HG03196 (cell line): ENCODE measurements around the gene LHX2.

Experiments
- ATAC-seq: cut with Tn5 transposase; IDR thresholded peaks from one replicate; pipeline ENCODE4 v1.9.1; 2021; ENCODE audit not compliant: unreplicated experiment

LHX2 gene

DNA sequence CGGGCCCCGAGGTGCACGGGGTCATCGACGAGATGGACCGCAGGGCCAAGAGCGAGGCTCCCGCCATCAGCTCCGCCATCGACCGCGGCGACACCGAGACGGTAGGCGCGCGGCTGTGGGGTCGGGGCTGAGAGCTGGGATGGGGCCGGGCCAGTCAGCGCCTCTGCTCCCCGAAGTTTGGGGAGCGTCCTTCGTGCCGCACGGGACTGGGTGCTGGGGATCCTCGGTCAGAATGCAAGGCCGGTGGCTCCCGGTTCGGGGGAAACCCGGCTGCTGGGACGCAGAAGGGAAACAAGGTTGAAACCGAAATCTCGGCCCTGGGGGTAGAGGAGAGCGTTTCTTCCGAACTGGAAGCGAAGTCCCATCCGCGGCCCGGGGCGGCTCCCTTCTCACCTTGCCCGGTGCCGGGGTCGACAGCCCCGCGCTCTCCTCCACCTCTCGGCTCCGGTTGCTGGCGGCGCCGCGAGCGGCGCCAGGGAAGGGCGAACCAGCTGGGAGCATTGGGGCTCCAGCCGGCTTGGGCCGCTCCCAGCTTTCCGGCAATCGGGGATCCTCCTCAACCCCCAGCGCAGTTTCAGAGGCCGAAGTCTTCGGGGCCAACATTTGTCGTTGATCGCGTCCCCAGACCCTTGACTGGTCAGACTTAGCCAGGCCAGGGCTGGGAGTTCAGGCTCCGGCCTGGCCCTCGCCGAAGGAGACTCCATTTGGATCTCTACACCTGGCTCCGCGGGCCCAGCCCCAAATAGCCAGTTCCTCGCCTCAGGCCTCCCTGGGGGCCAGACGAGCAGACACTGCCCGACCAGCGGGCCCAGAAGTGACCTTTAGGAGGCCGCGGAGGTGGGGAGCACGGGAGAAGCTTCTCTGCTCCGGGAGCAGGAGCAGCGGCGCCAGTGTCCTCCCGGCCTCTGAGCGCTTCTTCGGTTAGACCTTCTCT is 1.1 kb downstream of the LHX2 start:
- ATAC-seq = no peak

DNA sequence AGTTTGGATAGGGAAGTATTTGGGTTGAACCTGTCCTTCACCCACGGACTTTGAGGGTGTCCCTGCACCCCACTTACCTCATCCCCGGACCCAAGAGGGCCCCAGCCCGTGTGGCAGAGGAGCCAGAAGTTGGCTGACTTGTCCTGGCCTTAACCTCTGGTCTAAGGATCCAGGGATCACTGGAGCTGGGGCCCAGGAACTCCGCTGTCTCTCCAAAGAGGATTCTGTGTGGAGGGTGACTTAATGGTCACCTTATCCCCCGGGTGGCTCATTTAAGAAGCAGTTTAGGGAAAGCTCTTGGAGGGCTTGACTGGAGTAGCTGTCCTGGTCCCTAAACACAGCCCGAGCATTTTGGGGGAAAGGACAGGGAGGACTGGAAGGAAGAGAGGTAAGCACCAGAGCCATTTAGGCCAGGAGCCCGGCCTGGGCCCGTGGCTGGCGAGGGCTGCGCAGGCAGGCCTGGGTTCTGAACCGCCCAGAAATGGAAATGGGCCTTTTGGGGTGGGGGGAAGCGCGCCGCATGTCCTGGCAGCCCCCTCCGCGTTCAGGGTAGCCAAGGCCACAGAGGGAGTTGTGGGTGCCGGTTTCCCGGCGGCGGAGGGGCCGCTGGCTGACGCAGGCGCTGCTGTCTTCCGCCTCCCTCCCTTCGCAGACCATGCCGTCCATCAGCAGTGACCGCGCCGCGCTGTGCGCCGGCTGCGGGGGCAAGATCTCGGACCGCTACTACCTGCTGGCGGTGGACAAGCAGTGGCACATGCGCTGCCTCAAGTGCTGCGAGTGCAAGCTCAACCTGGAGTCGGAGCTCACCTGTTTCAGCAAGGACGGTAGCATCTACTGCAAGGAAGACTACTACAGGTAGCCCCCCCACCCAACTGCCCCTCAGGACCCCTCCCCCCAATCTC is 2.0 kb downstream of the LHX2 start:
- no peak for ATAC-seq

DNA sequence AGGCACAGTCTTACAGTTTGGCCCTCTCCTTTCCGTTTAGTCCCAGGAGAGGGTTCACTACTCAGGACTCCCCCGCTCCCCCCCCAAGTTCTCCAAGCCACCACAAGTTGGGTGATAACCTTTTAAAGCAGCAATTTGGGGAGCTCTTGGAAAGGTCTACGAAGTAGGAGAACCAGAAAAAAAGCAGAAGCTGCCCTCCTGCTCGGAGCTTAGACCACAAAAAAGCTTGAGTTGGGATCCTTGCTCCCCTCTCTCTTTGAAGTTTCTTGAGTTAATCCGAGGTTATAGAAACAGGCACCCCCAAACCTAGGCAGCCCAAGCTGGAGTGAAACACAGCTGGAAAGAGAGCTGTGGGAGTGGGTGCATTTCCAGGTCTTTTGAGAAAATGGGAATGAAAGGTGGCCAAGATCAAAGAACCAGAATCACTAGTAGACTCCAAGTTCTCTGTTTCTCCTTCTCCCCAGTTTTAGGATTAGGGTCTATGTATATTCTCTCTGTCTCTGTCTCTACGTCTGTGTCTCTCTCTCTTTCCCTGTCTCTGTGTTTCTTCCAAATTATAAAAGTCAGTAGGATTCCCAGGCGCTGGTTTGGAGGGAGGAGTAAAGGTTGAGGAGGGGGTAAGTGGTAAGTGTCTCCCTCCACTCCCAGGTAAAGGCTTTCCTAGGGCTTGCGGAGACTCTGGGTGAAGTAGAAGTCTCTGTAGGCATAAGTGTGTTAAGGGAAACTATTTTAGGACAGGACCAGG is 2.8 kb downstream of the LHX2 start:
- no peak for ATAC-seq

DNA sequence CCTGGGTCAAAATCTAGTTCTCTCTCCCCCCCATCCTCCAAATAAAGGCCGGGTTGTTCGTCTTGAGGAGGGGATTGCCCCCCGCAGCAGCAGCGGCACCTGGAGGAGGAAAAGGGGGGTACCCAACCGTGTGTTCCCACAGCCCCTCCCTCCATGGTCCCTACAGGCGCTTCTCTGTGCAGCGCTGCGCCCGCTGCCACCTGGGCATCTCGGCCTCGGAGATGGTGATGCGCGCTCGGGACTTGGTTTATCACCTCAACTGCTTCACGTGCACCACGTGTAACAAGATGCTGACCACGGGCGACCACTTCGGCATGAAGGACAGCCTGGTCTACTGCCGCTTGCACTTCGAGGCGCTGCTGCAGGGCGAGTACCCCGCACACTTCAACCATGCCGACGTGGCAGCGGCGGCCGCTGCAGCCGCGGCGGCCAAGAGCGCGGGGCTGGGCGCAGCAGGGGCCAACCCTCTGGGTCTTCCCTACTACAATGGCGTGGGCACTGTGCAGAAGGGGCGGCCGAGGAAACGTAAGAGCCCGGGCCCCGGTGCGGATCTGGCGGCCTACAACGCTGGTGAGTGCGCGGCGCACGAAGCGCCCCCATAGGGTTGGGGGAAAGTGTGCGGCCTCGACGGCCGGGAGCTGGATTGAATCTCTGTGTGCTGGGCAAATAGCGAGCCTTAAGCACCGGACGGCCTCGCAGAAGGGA is 3.5 kb downstream of the LHX2 start:
- ATAC-seq = no peak

DNA sequence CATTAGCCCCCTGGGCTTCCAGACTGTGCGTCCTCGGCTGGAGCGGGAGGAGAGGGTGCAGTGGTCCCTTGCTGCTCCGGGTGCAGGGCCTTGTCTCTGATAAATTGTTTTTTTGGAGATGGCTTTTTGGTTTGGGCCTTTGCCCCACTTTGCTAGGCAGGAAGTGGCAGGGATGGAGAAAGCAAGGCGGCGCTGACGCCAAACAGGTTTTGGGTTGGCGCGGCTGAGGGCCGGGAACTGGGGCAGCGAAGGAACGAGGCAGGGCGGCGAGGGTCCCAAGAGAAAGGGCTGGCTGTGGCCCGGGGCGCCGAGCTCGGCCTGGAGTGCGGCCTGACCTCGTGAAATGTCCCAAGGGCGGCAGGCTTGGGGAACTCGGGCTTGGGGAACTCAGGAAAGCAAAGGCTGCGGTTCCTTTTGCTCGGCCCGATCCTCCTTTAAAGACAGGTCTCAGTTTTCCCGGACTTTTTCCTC is 4.1 kb downstream of the LHX2 start:
- no peak for ATAC-seq

DNA sequence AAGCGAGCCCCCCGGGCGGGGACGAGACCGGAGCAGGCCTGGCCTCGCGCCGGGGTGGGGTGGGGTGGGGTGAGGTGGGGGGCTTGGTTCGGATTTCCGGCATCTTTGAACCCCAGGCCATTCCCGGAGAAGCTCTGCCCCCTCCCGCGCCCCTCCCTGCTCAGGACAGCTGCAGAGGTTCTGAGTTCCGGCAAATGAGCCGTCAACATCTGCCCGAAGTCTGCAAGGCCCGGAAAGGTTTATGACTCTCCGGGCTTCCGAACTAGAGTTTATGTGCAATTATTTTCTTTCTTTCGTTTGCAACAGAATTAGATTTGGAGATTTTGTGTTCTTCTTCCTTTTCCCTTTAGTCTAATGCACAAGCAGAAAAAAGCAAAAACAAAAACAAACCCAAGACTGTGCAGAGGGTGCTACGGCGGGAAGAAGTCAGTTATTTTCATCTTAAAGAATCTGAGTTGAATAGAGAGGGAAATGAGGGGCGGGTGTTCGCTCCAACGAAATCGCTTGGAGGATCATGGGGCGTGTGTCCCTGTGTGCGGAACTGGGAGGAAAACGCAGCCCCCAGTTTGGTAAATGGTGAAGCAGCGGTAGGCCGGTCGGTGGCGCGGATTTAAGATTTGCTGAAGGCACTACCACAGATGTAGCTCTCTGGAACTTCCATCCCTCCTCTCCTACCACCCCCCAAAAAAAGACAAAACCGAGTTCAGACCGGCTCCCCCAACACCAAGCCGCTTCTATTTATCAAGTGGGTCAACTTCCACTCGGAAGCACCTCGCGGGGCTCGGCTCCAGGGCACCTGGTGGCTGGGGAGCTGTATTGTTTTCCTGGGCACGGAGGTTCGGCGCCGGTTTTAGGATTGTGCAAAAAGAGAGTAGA is 4.8 kb downstream of the LHX2 start:
- no peak for ATAC-seq

DNA sequence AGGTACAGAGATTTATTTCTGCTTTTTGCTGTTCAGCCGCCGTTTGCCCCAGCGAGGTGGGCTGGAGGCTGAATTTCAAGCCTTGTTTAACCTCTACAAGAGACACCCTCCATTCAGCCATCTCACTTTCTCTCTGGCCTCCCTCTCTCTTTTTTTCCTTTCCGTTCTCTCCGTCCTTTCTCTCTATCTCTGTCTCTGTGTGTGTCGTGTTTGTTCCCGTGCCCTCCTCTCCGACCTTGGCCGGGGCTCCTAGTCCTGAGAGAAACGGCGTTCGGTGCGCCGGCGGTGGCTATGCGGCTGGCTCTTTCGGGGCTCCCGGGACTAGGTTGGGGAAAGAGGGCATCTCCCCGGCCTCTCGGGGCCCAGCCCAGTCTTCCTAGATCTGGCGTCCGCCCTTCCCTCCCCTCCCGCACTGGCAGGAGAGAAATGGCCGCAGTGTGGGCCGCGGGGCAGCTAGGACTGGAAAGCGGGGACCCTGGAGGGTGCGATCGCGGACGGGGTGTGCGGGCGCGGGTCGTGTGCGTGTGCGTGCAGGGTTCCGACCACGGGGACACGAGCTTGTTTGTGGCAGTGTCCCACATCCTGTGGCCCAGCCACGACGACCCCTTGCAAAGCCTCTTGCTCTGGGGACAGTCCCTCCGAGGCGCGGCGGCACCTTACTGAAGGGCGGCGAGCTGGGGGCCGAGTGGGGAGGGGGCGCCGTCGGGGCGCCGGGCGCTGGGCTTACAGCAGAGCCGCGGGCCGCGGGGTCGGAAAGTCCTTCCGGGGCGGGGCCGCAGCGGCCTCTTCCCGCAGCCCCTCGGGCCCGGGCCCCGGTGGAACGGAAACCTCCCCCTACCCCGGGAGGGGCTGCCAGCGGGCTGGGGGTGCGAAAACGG is 5.7 kb downstream of the LHX2 start:
- ATAC-seq = no peak

DNA sequence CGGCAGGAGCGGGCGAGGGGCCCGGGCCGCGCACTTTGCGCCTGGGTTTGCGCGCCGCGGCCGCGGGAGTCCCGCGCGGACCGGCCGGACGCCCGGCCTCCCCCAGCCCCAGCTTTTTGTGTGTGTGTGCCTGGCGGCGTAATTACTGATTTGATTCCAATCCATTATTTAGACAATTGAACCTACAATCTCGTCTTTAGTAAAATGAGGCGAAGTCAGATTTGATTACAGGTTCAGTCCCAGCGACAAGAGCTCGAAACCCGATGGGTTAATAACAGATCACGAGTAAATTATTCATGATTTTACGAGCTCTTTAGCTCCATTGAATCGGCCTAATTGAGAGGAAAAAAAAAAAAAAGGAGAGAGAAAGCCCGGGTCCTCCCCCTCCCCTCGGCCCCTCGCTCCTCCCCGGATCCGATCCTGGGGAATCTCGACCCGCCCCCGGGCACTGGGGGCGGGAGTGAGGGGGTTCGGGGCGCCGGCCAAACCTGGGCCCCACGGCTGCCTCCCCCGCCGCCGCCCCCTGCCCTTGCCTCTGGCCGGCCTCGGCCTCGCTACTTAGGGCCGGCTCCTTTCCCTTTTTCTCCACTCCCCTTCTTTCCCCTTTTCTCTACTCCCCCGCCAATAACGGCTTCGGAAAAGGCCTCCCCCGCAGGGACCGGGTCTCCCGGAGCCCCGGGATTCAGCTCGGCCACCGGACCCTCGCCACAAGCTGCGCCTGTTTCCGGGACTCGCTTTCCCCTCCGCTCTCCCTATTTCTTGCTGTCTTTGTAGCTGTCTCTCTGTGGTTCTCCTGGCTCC is 6.6 kb downstream of the LHX2 start:
- ATAC-seq = no peak

DNA sequence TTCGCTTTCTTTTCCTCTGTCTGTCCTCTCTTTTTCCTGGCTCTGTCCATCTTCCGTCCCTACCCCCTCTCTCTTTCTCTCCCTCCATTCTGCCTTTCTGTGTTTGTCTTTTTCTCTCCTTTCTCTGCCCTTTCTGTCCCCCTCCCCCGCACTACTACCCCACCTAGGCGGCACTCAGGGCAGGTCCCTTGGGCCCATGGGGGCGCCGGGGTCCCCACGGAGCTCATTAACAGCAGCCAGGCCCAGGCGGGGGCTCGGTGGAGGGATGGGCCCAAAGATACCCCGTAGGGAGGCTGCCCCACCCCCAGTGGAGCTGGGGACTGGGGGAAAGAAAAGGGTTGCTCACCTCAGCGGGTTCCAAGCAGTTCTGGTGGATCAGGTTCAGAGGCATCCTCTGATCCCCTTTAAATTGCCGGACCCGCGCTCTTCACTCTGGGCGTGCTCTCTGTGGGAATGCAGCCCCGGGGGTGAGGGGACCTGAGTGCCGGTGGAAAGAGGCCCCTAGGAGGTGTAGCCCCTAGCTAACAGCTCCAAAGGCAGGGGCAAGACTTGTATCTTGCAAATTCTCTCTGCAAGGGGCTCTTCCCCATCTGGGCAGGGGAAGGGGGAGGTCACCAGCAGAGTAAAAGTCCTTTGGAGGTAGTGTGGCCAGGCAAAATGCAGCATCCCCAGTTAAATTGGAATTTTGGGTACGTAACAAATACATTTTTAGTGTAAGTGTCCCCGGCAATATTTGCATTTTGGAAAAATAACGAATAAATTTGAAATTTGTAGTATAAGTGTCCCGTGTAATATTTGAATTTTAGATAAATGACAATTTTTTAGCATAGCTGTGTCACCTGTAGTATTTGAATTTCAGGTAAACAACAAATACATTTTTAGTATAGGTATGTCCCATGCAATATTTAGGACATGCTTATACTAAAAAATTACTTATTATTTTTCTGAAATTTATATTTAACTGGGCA is 7.4 kb downstream of the LHX2 start:
- ATAC-seq = no peak

DNA sequence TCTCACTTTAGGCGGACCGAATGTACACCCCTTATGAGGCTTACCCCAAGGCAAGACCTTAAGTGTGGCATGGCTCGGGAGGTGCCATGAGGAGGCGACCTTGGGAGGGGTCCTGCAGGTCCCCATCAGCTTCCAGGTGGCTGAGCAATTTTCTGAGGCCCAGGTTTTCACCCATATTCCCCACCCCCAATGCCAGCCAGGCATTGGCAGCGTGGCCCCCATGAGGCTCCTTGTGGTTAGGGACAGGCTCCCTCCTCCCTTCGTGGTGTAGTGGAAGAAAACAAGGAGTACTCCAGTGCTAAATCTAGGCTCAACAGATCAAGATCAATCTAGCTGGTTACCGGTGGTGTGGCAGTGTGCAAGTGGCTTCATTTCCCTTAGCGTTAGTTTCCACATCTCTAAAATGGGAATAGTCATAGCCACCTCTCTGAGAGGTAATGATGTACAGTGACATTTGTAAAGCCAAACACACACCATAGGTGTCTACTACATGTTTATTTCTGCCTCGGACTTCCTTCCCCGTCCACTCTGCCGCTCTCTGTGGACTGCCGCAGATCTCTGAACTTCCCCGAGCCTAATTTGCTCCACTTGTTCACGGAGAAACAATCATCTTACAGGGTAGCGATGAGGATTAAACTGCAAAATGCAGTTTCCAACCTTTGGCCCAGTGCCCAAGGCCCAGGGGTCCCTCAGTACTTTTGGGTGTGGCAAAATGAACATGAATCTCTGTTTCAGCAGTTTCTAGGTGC is 8.4 kb downstream of the LHX2 start:
- no peak for ATAC-seq

DNA sequence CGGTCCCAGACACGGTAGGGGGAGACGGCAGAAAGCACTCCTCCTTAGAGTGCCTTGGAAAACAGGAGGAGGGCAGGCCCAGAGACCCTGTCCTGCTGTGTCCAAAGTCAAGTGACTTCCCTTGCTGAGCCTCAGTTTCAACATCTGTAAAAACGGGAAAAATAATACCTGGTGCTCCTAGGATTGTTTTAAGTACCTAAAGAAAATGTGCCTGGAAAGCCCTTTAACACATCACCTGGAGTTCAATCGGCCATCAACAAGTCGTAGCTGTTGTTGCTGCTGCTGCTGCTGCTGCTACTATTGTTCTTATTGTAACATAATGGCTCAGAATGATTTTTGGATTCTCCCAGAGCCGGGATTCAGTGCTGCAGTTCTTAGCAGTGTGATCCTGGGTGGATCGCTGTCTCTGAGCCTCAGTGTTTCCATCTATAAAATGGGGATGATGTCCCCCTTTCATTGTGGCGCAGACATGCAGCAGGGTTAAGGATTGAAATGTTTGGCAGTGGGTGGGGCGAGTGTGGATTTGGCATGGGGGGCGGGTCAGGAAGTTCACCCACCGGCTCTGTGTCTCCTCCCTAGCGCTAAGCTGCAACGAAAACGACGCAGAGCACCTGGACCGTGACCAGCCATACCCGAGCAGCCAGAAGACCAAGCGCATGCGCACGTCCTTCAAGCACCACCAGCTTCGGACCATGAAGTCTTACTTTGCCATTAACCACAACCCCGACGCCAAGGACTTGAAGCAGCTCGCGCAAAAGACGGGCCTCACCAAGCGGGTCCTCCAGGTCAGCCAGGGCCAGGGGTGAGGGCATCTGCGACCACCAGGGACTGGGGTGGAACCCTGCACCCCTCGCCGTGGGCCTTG is 9.2 kb downstream of the LHX2 start:
- ATAC-seq = no peak

DNA sequence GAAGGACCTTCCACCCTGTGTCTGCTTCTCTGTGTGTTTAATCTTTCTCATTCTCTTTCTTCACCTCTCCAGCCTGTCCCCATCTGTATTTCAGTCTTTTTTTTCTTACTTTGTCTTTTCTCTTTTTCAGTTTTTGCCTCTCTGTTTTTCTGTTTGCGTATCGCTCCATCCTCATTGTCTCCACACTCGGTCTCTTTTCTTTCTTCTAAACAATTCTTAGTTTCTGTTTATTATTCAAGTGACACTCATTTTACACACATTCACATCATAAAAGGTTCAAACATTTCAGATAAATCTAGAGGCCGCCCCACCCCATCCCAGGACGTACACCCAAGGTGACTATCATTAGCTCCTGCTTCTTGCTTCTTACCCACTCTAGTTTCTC is 9.8 kb downstream of the LHX2 start:
- ATAC-seq = no peak

DNA sequence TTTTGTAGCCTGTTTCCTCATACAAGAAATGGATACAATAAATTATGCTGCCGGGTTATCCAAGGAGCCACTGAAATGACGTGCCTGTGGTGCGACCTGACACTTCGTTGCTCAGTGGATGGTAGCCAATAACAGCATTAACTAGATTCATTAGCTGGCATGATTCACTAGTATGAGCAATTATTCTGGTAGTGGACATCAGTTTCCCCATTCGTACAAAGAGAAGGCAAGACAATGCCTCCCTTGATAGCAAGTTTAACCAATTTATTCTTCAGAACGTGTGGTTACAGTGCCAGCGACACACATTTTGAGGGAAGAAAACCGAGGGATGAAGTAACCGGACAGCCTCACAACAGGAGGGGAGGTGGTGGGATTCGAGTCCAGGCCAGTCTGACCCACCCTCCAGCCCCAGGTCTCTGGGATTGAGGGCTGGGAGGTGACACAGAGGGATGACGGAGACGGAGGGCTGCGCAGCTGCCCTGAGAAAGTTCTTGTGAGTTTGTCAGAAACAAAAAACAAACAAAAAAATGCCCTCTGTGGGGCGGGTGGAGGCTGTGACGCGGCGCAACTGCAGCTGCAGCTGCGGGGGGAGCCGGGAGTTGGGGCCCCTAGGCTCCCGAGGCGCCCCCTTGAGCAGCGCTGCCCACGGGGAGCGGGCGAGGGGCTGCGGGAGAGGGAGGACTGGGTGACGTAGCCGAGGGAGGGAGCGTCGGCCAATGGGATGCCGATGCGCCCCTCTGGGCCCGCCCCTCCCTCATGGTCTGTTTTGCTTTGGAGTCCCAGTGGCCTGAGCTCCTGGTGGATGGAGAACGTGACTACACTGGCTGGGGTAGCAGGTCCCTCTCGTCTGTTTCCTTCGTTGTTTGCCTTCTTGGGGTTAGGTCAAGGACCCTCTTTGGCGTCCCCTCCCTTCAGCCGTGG is 10.9 kb downstream of the LHX2 start:
- ATAC-seq = no peak

DNA sequence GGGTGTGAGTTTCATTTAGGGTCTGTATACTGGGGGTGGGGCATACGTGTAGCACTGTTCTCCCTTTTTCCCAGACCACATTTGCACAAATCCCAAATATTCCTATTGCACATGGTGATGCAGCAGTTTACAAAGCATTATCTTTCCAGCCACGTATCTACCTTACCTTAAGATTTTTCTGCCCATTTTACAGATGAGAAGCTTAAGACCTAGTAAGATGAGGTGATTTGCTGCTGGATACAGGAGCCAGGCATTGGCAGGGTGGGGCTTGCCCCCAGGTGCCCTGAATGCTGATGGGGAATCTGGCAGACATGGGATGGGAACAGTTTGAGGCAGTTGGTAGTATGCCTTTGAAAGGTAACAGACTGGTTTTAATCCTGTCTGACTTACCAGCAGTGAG is 12.5 kb downstream of the LHX2 start:
- no peak for ATAC-seq
